GM21390 (cell line): Measurements from ENCODE around the gene GGCX.

Experiments
- ATAC-seq: cut with Tn5 transposase; IDR thresholded peaks from one replicate; pipeline ENCODE4 v1.9.1; 2021; ENCODE audit not compliant: unreplicated experiment

GGCX gene

DNA sequence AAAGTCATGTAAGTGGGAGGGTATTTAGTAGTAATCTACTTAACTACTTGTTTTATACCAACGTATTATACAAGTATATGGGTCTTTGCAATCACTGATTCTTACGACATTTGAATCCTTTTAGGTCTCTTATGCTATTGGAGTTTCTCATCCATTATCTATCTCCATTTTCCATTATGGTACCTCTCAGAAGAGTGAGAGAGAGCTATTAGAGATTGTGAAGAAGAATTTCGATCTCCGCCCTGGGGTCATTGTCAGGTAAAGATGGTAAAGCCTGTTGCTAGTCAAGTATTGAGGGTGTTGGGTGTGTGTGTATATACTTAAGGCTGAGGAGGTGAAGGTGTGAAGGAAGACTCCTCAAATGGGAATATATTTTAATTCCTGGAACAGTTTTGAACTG lies 18.5 kb downstream of the GGCX start:
- no peak for ATAC-seq

GRCh38 chr2:85541753-85542457 lies 19.4 kb downstream of the GGCX start:
- ATAC-seq = no peak

DNA sequence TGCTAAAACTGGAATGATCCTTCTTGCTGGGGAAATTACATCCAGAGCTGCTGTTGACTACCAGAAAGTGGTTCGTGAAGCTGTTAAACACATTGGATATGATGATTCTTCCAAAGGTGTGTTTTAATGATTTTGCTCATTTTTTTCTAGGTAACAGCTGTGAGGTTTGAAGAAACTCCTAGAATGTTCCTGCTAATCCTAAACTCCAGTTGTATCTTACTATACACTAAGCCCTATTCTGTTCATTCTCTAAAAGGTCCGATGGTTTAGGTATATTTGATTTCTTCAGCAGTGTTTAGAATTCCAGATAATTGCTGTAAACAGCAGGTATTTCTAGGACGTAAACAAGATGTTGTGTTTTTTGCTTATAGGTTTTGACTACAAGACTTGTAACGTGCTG lies 20.0 kb downstream of the GGCX start:
- ATAC-seq = no peak

GRCh38 chr2:85540133-85540648 lies 21.1 kb downstream of the GGCX start:
- no peak for ATAC-seq

DNA sequence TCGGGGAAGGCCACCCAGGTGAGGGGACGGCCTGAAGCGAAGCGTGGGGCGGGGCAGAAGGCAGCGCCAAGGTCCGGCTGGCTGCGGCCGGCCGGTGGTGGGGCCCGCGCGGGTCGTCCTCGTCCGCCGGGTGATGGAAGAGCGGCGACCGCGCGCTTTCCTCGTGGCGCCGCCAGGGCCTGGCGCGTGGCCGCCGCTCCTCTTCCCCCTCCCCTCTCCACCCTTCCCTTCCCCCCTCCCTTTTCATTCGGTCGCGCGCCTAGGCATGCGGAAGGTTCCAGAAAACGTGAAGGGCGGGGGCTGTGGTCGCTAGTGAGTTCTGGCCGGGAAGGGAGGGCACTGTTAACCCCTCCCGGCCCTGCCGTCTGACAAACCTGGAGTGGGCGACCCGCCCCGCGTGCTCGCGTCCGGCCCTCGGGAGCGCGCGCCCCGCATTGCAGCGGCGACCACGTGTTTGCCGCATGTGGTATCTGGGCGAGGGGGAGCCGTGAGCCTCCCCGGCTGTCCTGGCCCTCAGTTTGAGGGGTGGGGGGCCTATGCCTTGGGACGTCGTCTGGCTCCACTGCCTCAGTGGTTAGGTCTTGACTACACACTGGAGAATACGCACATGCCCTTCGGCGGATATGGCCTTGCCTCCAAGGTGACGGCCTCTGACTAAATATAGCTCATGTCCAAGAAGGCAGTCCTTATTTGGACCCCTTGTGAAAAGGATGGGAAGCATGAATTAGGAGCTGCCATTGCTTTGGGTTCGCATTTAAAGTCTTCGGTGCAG lies 21.7 kb downstream of the GGCX start:
- peak; percentile 28 for ATAC-seq

DNA sequence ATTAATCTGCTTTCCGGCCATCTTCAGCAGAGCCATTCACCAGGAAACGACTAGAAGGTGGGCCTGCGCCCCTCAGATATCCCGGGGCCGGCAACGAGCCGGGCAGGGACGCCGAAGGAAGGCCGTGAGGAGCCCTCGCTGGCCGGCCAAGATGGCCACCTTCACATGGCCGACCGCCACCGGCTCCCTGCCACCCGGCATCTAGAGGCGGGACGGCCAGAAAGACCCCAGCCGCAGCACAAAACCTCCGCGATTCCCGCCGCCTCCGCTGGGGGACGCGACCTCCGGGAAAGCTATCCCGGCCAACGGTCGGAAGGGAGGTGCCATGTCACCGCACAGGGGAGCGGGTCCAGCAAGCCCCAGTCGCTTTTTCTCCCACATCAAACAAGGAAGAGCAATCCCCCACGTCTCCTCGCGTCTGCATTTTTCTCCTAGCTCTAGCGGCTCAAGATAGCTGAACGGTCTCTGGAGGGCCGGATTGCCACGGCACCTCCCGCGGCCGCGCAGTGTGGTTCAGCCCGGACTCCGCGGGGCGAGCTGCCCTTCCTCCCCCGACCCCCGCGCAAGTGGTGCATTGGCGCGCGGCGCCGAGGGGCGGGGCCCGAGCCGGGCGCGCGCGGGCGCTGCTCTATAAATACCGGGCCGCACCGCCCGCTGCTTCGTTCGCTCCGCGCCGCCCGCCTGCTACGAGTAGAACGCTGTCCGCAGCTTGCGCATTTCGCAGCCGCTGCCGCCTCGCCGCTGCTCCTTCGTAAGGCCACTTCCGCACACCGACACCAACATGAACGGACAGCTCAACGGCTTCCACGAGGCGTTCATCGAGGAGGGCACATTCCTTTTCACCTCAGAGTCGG lies 22.6 kb downstream of the GGCX start, which contains the start of gene MAT2A:
Gene MAT2A (plus strand): TSS at position 662 of the 854 bp plus-strand sequence. CDS start 120 bp downstream, at position 782.
- ATAC-seq = peak; percentile 66

DNA sequence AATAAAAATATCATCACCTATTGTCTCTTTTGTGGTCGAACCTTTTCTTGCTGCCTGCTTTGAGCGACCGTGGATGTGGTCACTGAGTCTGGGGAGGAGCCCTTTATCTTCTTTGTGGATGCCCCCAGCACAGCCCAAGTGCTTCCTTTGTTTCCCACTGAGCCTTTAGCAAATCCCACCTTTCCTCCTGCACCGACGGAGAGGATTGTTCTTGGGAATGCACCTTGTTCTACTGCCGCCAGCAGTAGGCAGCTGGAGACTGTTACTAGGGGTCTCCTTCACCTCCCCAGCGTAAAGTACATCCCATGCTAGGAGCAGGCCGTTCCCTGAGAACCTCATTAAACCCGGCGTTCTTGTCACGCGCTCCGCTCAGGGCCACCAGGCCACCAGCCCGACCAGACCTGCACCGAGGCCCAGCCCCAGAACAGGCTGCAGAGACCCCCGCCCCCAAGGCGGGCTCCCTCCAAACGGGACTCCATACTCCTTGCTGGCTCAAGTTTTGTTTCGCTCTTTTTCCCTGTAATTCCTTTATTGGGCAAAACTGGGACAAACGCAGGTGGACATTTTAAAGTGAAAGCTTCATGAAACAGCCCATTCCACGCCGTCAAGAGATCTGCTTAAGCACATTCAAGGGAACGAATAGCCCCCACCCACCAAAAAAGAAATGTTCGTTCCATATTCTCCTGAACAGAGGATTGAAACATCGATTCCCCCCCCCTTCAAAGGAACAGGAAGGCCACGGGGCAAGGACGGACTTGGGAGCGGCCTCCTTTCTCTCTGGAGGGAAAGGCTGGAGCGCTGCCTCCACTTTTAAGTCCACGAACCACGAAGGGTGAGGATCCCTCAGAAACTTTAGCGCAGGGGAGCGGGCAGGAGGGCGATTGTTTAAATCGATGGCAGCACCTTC lies 23.4 kb downstream of the GGCX start:
- no peak for ATAC-seq

GRCh38 chr2:85536479-85536878 lies 24.8 kb downstream of the GGCX start:
- no peak for ATAC-seq

- no peak for ATAC-seq
Observed at GRCh38 chr2:85534881-85535280, 26.4 kb downstream of the GGCX start.

DNA sequence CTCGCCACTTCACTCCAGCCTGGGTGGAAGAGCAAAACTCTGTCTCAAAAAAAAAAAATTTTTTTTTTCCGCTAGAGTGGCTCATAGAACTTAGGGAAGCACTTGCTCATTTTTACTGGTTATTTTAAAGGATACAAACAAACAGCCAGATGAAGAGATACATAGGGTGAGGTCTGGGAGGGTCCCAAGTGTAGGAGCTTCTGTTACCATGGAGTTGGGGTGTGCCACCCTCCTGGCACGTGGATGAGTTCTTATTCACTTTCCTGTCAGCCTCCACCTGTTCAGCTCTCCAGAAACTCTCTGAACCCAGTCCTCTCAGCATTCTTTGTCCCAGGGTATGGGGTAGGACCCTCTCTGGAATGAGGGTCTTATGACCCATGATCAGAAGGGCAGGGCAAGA lies 27.2 kb downstream of the GGCX start:
- no peak for ATAC-seq

DNA sequence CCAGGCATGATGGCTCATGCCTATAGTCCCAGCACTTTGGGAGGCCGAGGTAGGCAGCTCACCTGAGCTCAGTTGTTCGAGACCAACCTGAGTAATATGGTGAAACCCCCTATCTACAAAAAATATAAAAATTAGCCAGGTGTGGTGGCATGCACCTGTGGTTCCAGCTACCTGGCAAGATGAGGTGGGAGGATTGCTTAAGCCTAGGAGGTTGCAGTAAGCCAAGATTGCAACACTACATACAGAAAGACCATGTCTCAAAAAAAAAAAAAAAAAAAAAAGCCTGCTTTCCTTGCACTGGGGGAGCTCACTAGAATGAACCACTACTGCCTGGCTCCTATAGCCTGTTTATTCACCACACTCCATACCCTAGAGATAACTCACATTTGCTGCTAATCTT lies 29.7 kb downstream of the GGCX start:
- no peak for ATAC-seq

DNA sequence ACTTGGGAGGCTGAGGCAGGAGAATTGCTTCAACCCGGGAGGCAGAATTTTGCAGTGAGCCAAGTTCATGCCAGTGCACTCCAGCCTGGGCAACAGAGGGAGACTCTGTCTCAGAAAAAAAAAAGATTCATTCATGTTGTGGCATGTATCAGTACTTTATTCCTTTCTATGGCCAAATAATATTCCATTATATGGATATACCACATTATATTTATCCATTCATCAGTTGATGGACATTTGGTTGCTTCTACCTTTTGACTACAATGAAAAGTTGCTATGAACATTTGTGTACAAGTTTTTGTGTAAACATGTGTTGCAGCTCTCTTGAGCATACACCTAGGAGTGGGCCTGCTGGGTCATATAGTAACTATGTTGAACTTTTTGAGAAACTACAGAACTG lies 31.5 kb downstream of the GGCX start:
- no peak for ATAC-seq

DNA sequence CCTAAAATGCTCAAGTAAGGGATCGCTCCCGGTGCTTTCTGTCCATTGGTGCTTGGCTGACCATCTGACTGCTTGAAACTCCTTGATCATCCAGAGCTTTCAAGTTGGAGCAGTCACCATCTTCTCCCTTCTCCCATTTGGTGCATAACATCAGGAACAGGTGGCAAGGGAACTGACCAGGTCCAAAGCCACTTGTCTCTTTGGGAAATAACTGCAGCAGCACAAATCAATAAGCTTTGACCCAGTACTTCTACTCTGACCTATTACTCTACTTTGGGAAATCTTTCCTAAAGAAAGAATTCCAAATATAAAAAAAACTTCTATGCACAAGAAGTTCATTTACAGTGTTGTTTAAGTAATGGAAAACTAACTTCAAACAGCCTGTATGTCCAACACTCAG lies 32.9 kb downstream of the GGCX start:
- no peak for ATAC-seq

DNA sequence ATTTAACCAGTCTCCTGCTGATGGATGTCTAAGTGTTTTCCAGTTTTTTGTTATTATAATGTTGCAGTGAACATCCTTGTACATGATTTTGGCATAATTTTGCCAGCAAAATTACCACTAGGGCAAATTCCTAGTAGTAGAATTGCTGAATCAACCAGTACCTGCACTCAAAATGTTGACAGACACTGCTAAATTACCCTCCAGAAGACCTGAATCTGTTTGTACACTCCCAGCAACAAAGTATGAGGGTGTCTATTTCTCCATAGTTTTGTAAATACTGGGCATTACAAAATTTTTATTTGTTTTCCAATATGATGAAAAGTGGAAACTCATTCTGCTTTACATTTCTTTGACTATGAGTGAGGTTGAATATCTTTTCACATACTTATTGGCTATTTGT lies 33.5 kb downstream of the GGCX start:
- ATAC-seq = no peak

DNA sequence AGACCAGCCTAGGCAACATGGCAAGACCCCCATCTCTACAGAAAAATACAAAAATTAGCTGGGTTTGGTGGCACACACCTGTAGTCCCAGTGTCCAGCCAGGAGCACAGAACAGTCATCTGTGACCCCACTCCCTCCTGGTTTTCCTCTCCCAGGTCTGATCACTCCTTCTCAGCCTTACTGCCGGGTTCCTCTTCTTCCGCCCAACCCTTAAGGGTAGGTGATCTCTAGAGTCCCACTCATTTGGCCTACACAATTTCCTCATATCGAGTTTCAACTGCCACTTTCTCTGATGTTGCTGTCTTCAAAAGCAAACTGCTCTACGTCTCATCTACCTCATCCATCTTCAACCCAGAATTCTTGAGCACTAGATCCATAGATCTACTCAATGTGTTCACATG lies 35.7 kb downstream of the GGCX start:
- no peak for ATAC-seq

DNA sequence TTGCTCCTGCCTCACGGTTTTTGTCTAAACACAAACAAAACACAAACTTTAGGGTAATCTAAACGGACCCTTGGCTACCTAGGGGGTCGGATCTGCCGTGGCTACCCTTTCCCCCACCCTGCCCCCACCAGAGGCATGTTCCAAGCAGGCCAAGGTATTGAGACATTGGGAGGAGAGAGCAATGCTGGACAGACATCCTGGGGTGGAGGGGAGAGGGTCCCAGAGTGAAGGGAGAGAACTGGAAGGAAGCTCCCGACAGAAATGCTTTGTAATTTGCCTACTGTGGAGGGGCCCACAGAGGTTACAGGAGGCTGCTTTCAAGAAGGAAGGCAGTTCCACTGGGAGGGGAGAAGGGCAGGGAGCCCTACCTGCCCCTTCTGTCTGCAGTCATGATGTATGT lies 36.3 kb downstream of the GGCX start:
- ATAC-seq = no peak

DNA sequence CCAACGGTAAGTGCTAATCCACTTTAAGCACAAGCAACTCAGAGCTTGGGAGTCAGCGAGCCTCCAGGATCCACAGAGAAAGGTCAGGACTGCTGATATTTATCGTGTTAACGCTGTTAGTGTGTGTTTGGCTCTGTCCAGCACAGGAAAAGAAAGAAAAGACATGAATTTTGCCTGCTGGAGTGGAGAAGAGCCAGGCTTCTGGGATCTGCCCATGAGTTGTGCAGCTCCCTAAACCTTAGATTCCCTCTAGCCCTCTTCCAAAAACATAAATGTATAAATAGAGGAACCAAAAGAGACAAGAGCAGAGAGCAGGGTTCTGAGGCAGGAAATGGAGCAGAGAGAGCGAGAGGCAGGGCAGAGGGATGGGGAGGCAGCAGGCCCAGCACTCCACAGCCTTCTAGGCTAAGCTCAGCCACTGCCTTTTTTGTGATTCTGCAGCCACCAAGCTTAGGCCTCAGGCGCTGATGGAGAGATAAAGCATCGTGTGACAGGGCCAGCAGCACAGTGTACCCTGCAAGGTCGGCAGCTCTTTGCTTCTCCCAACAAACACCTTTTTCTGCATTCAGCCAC lies 36.9 kb downstream of the GGCX start:
- ATAC-seq = no peak

DNA sequence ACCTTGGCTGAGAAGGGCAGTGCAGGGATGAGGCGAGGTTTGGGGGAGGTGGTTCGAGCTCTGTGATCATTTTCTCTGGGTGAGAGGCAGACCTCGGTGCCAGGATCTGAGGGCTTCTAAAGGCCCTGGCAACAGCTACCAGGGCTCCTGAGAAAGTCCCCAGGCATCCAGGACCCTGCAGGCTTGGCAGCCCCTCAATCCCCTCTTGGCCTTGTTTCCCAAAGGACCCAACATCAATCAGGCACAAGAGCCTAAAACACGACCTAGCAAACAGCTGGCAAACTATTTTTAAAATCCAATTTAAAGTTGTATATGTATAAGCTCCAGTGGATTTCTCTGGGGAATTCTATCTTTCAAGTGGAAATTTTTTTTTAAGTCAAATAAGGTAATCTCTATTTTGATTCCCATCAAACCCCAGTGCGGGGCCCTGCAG lies 37.4 kb downstream of the GGCX start:
- ATAC-seq = no peak

GRCh38 chr2:85523062-85523902 lies 38.0 kb downstream of the GGCX start:
- ATAC-seq = no peak
